HUES64 (cell line): ENCODE results near the gene FAM114A1.

Experiments used
- H3K27ac ChIP-seq: 2 replicates; pipeline ENCODE4 v1.7.0; 2013; ENCODE audit warnings: low read depth, low read length, inconsistent platforms
- H3K27me3 ChIP-seq: 2 replicates; pipeline ENCODE4 v1.6.1; 2013; ENCODE audit warnings: mild to moderate bottlenecking, low read length; ENCODE audit not compliant: insufficient read depth
- H3K36me3 ChIP-seq: 2 replicates; pipeline ENCODE4 v1.6.1; 2013; ENCODE audit warnings: mild to moderate bottlenecking, low read length; ENCODE audit not compliant: insufficient read depth
- H3K4me1 ChIP-seq: 2 replicates; pipeline ENCODE4 v1.6.1; 2013; ENCODE audit warnings: mild to moderate bottlenecking, low read length, moderate library complexity; ENCODE audit not compliant: insufficient read depth
- H3K4me3 ChIP-seq: 2 replicates; pipeline ENCODE4 v1.5.1; 2013; ENCODE audit warnings: mild to moderate bottlenecking, low read length, moderate library complexity
- H3K9ac ChIP-seq: 2 replicates; pipeline ENCODE4 v1.6.1; 2013; ENCODE audit warnings: mild to moderate bottlenecking, low read depth, low read length
- H3K9me3 ChIP-seq: 2 replicates; pipeline ENCODE4 v1.6.1; 2013; ENCODE audit warnings: low read depth, low read length; ENCODE audit not compliant: insufficient read depth
- WGBS: fragments of 150-250, 120-280 bp; methylation state at CpG from one replicate; pipeline ENCODE4 v1.1.7; 2013; ENCODE audit warnings: missing lambda C conversion rate; 5-methylcytosine and 5-hydroxymethylcytosine counted together

FAM114A1 gene

GRCh38 chr4:38989487-38989886 lies 121.9 kb downstream of the FAM114A1 start:
- 96% methylated on average over 6 of the region's 6 CpGs for WGBS
- H3K9ac ChIP-seq = no peak overlapping the region
- H3K27ac ChIP-seq = no peak overlapping the region
- peaks cover 15% of the 10 kb centered on the region for H3K4me1 ChIP-seq
- H3K36me3 ChIP-seq = no peaks in the 10 kb centered on the region
- H3K27me3 ChIP-seq = no peaks in the 10 kb centered on the region
- no peaks in the 10 kb centered on the region for H3K9me3 ChIP-seq
- H3K4me3 ChIP-seq = no peak overlapping the region

GRCh38 chr4:38990241-38990640 lies 122.6 kb downstream of the FAM114A1 start:
- Histone ChIP-seq H3K36me3 (no peaks in the 10 kb centered on the region), H3K4me3 (no peak overlapping the region), H3K27ac (no peak overlapping the region), H3K4me1 (peaks cover 9% of the 10 kb centered on the region), H3K9me3 (no peaks in the 10 kb centered on the region), H3K9ac (no peak overlapping the region), H3K27me3 (no peaks in the 10 kb centered on the region)
- WGBS = 95% methylated on average over 5 of the region's 5 CpGs

GRCh38 chr4:38993683-38994082 lies 126.1 kb downstream of the FAM114A1 start:
- H3K27me3 ChIP-seq = no peaks in the 10 kb centered on the region
- H3K4me3 ChIP-seq = no peak overlapping the region
- no peak overlapping the region for H3K9ac ChIP-seq
- H3K9me3 ChIP-seq = no peaks in the 10 kb centered on the region
- WGBS = 98% methylated on average over 3 of the region's 3 CpGs
- H3K27ac ChIP-seq = no peak overlapping the region
- no peaks in the 10 kb centered on the region for H3K36me3 ChIP-seq
- H3K4me1 ChIP-seq = no peaks in the 10 kb centered on the region

GRCh38 chr4:38994135-38994534 lies 126.5 kb downstream of the FAM114A1 start:
- Histone ChIP-seq H3K9ac (no peak overlapping the region), H3K27ac (no peak overlapping the region), H3K9me3 (no peaks in the 10 kb centered on the region), H3K36me3 (no peaks in the 10 kb centered on the region), H3K4me1 (no peaks in the 10 kb centered on the region), H3K4me3 (no peak overlapping the region), H3K27me3 (no peaks in the 10 kb centered on the region)
- 96% methylated on average over 3 of the region's 4 CpGs for WGBS
